Measurements from ENCODE around the gene SAMD8. TPM values are rescaled to one million over a fixed set of nuclear protein-coding genes. Genes with fewer than 3 reads are reported as not detected.

The SAMD8 gene
- total and polyA plus RNA-seq, 2 of the 8 experiments (the other 6 are each of a cell fraction or from before 2014, with no cell fraction given) = 11.7 to 20.9 TPM

- TF ChIP-seq SRF (IDR thresholded peaks at IDR 0.05; ENCODE audit: low read depth, low read length) = no peak
- TF ChIP-seq SUZ12 (IDR thresholded peaks at IDR 0.05; ENCODE audit: low read length) = no peak
- TF ChIP-seq KDM5A (IDR thresholded peaks at IDR 0.05; ENCODE audit: low read length) = no peak
- TF ChIP-seq GABPA (IDR thresholded peaks at IDR 0.05; ENCODE audit: borderline replicate concordance, insufficient read depth, low read length) = no peak
- no peak for TF ChIP-seq ATF3 (IDR thresholded peaks at IDR 0.05; ENCODE audit: insufficient read depth, low read depth, low read length)
Observed at GRCh38 chr10:75111907-75112679, 637 bp downstream of the SAMD8 start (continued).

All from H1 (cell line).